GM19395 (cell line): ENCODE measurements around the gene SMPDL3A.
A peak's percentile ranks its signal among the peaks of the same experiment; 100 is the strongest.

Experiments used
- ATAC-seq: cut with Tn5 transposase; IDR thresholded peaks from one replicate; pipeline ENCODE4 v1.9.1; 2021; ENCODE audit warnings: mild to moderate bottlenecking, moderate library complexity; ENCODE audit not compliant: unreplicated experiment

The SMPDL3A gene

DNA sequence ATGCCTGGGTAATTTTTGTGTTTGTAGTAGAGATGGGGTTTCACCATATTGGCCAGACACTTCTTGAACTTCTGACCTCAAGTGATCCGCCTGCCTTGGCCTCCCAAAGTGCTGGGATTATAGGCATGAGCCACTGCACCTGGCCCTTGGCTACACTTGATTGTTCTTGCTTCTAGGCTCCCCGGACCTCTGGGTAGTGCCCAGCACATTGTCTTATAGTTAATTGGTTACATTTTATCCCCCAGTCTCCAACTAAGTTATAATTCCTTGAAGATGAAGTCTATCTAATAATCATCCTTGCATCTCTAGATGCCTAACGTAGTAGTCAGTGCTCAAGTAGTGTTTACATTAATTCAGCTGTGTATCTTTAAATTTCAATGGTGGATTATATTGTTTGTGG, 11.8 kb downstream of the SMPDL3A start:
- no peak for ATAC-seq

- ATAC-seq = no peak
Measured at GRCh38 chr6:122801397-122801796, 12.3 kb downstream of the SMPDL3A start.

DNA sequence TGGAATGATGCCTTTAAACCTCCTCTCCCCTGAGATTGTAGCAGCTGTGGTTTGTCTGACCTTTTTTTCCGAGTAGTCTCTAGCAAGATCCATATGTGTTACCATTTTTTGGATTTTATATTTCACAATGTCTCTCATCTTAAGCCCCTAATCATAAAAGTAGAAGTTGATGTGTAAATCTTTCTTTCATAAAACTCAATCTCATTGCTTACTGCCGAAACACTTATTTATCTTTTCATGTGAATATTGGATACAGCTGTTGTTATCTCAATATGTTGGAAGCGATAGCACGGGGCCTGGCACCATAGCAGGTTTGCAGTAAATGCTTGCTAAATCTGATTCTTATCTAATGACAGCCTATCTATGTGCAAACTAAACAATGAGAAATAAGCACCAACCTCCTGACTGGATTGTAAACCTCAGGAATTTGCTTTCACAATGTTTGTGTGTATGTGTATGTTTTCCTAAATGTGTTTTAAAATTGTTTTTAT, 14.2 kb downstream of the SMPDL3A start:
- no peak for ATAC-seq

DNA sequence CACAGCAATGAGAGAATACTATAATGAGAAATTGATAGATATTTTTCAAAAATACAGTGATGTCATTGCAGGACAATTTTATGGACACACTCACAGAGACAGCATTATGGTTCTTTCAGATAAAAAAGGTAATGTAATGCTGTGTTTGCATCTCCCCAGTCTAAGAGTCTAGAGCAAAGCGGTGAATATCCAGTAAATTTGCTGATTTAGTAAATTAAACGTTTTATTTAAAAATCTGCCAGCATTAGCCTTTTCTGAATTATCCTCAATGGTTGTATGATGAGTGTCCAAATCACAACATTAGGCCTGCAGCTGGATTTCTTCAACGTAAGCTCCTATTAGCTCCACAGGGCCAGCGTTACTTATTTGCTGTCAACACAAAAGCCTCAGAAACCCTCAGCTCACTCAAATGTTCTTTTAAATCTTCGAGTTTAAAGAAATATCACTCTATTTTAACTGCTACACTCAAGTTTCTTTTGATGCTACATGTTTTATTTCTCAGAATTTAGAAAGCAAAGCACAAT, 16.0 kb downstream of the SMPDL3A start:
- no peak for ATAC-seq

GRCh38 chr6:122806291-122806690, 17.2 kb downstream of the SMPDL3A start:
- ATAC-seq = no peak

GRCh38 chr6:122808121-122808885, 19.2 kb downstream of the SMPDL3A start:
- no peak for ATAC-seq

GRCh38 chr6:122809001-122809400, 19.9 kb downstream of the SMPDL3A start:
- ATAC-seq = no peak

GRCh38 chr6:122809691-122810090, 20.6 kb downstream of the SMPDL3A start:
- no peak for ATAC-seq

DNA sequence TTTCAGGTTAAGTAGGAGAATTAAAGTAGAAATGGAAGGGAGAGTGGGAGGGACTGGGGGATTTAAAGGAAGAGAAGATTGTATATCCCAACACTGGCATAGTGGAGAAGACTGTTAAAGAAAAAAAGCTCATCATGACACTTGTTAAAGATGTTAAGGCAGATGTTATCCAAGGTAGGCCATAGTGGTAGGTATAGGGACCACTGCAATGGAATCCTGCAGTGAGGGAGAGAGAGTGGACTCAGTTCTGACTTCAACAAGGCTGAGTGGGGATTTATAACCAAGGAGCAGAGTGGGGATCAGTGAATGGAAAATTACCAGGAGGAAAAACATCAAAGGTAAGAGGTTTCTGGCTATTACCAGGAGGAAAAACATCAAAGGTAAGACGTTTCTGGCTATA, 21.1 kb downstream of the SMPDL3A start:
- no peak for ATAC-seq

DNA sequence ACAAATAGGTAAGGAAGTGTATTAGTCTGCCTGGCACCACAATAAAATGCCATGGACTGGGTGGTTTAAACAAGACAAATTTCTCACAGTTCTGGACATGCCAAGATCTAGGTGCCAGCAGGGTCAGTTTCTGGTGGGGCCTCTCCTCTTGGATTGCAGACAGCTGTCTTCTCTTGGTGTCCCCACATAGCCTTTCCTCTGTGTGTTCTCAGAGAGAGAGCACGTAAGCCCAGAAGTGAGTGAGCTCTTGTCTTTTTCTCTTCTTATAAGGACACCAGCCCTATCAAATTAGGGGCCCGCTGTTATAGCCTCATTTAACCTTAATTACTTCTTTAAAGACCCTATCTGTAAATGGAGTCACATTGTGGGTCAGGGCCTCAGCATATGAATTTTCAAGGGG, 28.3 kb downstream of the SMPDL3A start:
- ATAC-seq = no peak

GRCh38 chr6:122817766-122818165, 28.7 kb downstream of the SMPDL3A start:
- ATAC-seq = no peak

- no peak for ATAC-seq
Measured at GRCh38 chr6:122818866-122819265, 29.8 kb downstream of the SMPDL3A start.

DNA sequence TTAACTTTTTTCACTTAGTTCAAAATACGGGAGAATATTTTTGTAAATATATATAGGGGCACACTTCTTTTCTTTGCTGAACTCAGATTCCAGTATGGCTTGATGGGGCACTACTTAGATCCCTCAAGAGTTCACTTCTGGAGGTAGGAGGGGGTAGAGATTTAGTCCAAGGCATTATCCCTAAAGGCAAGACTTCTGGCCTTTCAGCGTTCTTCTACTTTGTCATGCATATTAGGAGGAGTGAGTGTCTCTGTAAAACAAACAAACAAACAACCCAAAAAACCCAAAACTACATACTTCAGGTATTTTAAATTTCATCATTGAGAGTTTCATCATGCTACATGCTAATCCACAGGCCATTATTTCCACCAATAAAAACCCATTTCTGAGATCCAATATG, 32.0 kb downstream of the SMPDL3A start:
- ATAC-seq = no peak

- ATAC-seq = no peak
Measured at GRCh38 chr6:122825163-122825562, 36.1 kb downstream of the SMPDL3A start.

- no peak for ATAC-seq
Measured at GRCh38 chr6:122829456-122829855, 40.4 kb downstream of the SMPDL3A start.

DNA sequence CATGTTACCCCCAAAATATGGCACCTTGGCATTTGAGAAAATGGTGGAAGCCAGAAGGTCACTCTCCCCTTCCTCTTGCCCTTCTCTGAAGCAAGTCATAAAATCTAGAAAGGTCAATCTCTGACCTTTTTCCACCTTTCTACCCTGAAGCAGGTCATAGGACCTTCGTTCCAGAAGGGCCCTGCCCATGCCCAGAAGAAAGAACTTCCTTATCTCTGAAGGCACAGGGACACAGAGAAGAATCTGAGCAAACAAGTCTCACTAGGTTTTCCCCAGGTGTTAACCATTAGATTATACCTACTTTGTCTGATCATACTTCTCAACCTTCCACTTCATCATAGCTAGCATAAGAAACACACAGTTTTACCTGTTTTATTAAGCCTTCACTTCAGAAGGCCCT, 42.5 kb downstream of the SMPDL3A start:
- ATAC-seq = no peak

- ATAC-seq = no peak
Measured at GRCh38 chr6:122832459-122832858, 43.4 kb downstream of the SMPDL3A start.

DNA sequence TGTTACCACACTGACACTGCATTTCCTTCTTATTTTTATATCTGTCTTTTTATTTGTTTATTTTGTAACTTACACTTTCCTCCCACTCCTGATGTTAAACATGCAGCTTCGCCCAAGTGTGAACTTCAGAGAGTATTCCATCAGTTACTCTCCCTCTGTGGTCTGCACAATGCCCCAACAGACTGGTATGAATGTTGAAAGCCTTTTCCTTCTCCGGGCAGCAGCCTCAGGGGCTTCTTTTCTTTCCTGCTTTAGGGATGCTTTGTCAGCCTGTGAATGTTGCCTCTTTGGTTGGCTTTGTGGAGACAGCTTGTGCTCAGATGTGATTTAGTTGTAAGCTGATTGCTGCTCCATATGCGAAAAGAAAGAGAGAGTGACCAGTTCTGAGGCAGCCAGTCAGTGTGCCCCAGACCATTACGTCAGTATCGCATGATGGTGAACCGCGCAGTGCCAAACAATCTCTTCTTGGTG, 44.0 kb downstream of the SMPDL3A start:
- no peak for ATAC-seq

- ATAC-seq = no peak
Measured at GRCh38 chr6:122838060-122838780, 49.2 kb downstream of the SMPDL3A start.

GRCh38 chr6:122839472-122839871, 50.4 kb downstream of the SMPDL3A start:
- ATAC-seq = peak; percentile 93

DNA sequence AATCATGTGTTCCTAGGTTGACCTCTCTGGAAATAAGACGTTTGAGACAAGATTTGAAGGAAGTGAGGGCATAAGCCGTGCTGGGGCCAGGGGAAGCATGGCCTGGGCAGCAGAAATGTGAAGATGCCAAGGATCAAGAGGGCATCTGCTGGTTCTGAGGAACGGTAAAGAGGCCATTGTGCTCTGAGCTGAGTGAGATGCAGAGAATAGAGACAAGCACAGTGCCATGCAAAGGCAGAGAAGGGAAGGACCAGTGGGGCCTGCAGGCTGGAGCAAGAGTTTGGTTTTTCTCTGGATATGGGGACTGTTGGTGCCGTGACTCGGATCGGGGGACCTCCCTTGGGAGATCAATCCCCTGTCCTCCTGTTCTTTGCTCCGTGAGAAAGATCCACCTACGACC, 50.8 kb downstream of the SMPDL3A start:
- peak; percentile 34 for ATAC-seq

- ATAC-seq = no peak
Measured at GRCh38 chr6:122845464-122845863, 56.4 kb downstream of the SMPDL3A start.
